Small intestine (tissue), 4 donors: ENCODE data around the gene ATP5F1E. TPM values are rescaled to one million over a fixed set of nuclear protein-coding genes. Genes with fewer than 3 reads are reported as not detected.

Source experiments
- polyA plus RNA-seq, 4 donors: library from polyadenylated mRNA; stranded (reverse) in 3 of 4; unstranded in 1 of 4; fragments of 200-250 nt in 3 of 4; fragments of 120-200 nt in 1 of 4; gene quantifications; one replicate each; pipeline versions ENCODE4 v1.2.1 to v1.2.3, GENCODE V29; 2013
- donor health status: healthy with polysubstance abuse.
- donor health status: Bipolar disorder and iron deficiency.
- donor health status: healthy.

Gene ATP5F1E
- polyA plus RNA-seq, 4 donors: 49.6 to 87.5 (median 69.8) TPM

Other genes starting within 250 kb of the ATP5F1E start
- under 1 TPM in 2 of 4 donors, not detected in 2; 0.37 to 0.38 TPM for gene GNAS-AS1, start 181.4 kb downstream of the ATP5F1E start, polyA plus RNA-seq
- gene GNAS, start 179.6 kb downstream of the ATP5F1E start, polyA plus RNA-seq: 100 to 1,000 TPM; 493 to 875 (median 655) TPM
- 10 to 100 TPM; 29.5 to 74.2 (median 44.8) TPM for gene NELFCD, start 51.1 kb downstream of the ATP5F1E start, polyA plus RNA-seq
- 100 to 1,000 TPM in 3 of 4 donors, 10 to 100 TPM in 1; 82.7 to 277 (median 183) TPM for gene CTSZ, start 25.1 kb downstream of the ATP5F1E start, polyA plus RNA-seq
- gene TUBB1, start 12.9 kb downstream of the ATP5F1E start, polyA plus RNA-seq: under 1 TPM in 2 of 4 donors, not detected in 2; 0.01 to 0.30 TPM
- gene PRELID3B, start 10.5 kb upstream of the ATP5F1E start, polyA plus RNA-seq: 100 to 1,000 TPM in 2 of 4 donors, 10 to 100 TPM in 2; 66.0 to 120 (median 94.3) TPM
- under 1 TPM; under 0.01 to 0.40 (median 0.27) TPM for gene ZNF831, start 131.5 kb upstream of the ATP5F1E start, polyA plus RNA-seq